Left hindlimb (tissue), 1 donor: ENCODE results near the gene NIM1K.
"Not testable (repeated sequence)": the region's sequence is repeated elsewhere in the genome, so short reads cannot be mapped to it uniquely, and the experiment has no call there.

Experiments used
- DNase-seq: peaks from one replicate; pipeline ENCODE4 v3.0.0-alpha.2; 2018

NIM1K gene

GRCh38 chr5:43231977-43232376, 40.0 kb downstream of the NIM1K start:
- DNase-seq = no peak

- DNase-seq = no peak
Measured at GRCh38 chr5:43232943-43233833, 41.2 kb downstream of the NIM1K start.

- no peak for DNase-seq
Measured at GRCh38 chr5:43233946-43234345, 41.9 kb downstream of the NIM1K start.

- no peak for DNase-seq
Measured at GRCh38 chr5:43236653-43237355, 44.8 kb downstream of the NIM1K start.

- DNase-seq = no peak
Measured at GRCh38 chr5:43242196-43242595, 50.2 kb downstream of the NIM1K start.

GRCh38 chr5:43243270-43243669, 51.2 kb downstream of the NIM1K start:
- DNase-seq = no peak

GRCh38 chr5:43244823-43245565, 53.0 kb downstream of the NIM1K start:
- DNase-seq = no peak

GRCh38 chr5:43245724-43246385, 53.8 kb downstream of the NIM1K start:
- no peak for DNase-seq

GRCh38 chr5:43251754-43252153, 59.7 kb downstream of the NIM1K start:
- DNase-seq = no peak

- no peak for DNase-seq
Measured at GRCh38 chr5:43255704-43256103, 63.7 kb downstream of the NIM1K start.

- no peak for DNase-seq
Measured at GRCh38 chr5:43256261-43256966, 64.4 kb downstream of the NIM1K start.

- DNase-seq = no peak
Measured at GRCh38 chr5:43258116-43258515, 66.1 kb downstream of the NIM1K start.

- DNase-seq = not testable (repeated sequence)
Measured at GRCh38 chr5:43262269-43262668, 70.2 kb downstream of the NIM1K start.

GRCh38 chr5:43268188-43268820, 76.3 kb downstream of the NIM1K start:
- no peak for DNase-seq

GRCh38 chr5:43270645-43271044, 78.6 kb downstream of the NIM1K start:
- no peak for DNase-seq

GRCh38 chr5:43273552-43273951, 81.5 kb downstream of the NIM1K start:
- no peak for DNase-seq

GRCh38 chr5:43274435-43275114, 82.5 kb downstream of the NIM1K start:
- DNase-seq = no peak

GRCh38 chr5:43275391-43275790, 83.4 kb downstream of the NIM1K start:
- DNase-seq = no peak

GRCh38 chr5:43279548-43280274, 87.7 kb downstream of the NIM1K start:
- DNase-seq = no peak
